MCF 10A (cell line): ENCODE data around the gene GTSE1. TPM values are rescaled to one million over a fixed set of nuclear protein-coding genes. Genes with fewer than 3 reads are reported as not detected.

Experiments used
- BruUV-seq: library from RNA; stranded (reverse); fragments of 400-500 nt; replicated peaks from 2 replicates; lab custom pipeline; 2021; lab: Mats Ljungman, UMichigan
- CTCF ChIA-PET: fragments of 300-600 bp; sonication (Branson Sonifier 250); formaldehyde crosslinking; extraction: SDS; loops from one replicate; lab custom pipeline; 2021; ENCODE audit warnings: antibody characterized with exemption, inconsistent platforms; lab: Yijun Ruan, JAX
- POLR2A ChIA-PET: fragments of 300-600, 350-650 bp; sonication (Branson Sonifier 250); formaldehyde crosslinking; extraction: SDS; loops from one replicate; lab custom pipeline; 2020; ENCODE audit warnings: antibody characterized with exemption, inconsistent platforms; lab: Yijun Ruan, JAX
- DNase-seq: peaks from one replicate; pipeline ENCODE4 v3.0.0-alpha.2; 2018; ENCODE audit not compliant: unreplicated experiment
- H3K27ac Mint-ChIP-seq: one replicate; pipeline ENCODE4 v1.8.0; 2022; ENCODE audit warnings: mild to moderate bottlenecking, low read depth, mixed read lengths; ENCODE audit not compliant: unreplicated experiment
- H3K27me3 Mint-ChIP-seq: one replicate; pipeline ENCODE4 v1.8.0; 2022; ENCODE audit warnings: mixed read lengths; ENCODE audit not compliant: insufficient read depth, unreplicated experiment
- H3K36me3 Mint-ChIP-seq: one replicate; pipeline ENCODE4 v1.8.0; 2022; ENCODE audit warnings: mild to moderate bottlenecking, moderate library complexity, mixed read lengths; ENCODE audit not compliant: insufficient read depth, unreplicated experiment
- H3K4me1 Mint-ChIP-seq: one replicate; pipeline ENCODE4 v1.8.0; 2022; ENCODE audit warnings: mixed read lengths; ENCODE audit not compliant: insufficient read depth, unreplicated experiment
- H3K4me3 Mint-ChIP-seq: one replicate; pipeline ENCODE4 v1.8.0; 2022; ENCODE audit warnings: mild to moderate bottlenecking, moderate library complexity, mixed read lengths; ENCODE audit not compliant: unreplicated experiment
- H3K9me3 Mint-ChIP-seq: one replicate; pipeline ENCODE4 v1.8.0; 2022; ENCODE audit warnings: mixed read lengths; ENCODE audit not compliant: unreplicated experiment
- CTCF ChIP-seq: fragments of 200-600 bp; IDR thresholded peaks from one replicate; pipeline ENCODE4 v1.8.0; 2022; ENCODE audit warnings: antibody characterized with exemption, mild to moderate bottlenecking; ENCODE audit not compliant: unreplicated experiment
- intact Hi-C: fragments of 100-400 bp; cut with micrococcal nuclease; formaldehyde crosslinking; loops from 2 replicates; pipeline ENCODE4 v1.14.1; 2022
- total RNA-seq: library from RNA; stranded (reverse); gene quantifications from 2 replicates; pipeline ENCODE4 v1.2.3, GENCODE V29; 2022

The GTSE1 gene
- total RNA-seq, 1 experiment from 2014 or later, result 19.9 TPM

GRCh38 chr22:46359362-46359761 lies 62.7 kb downstream of the GTSE1 start:
- Mint-ChIP-seq H3K36me3 (peaks cover 34% of the 10 kb centered on the region), H3K4me1 (peaks cover 6% of the 10 kb centered on the region), H3K4me3 (no peak overlapping the region), H3K9me3 (no peaks in the 10 kb centered on the region), H3K27ac (no peak overlapping the region), H3K27me3 (no peaks in the 10 kb centered on the region)
- DNase-seq, result no peak
- ChIA-PET CTCF (interaction anchor here (0.7 to 1.0 kb wide), 4 partner anchors 8 to 182 kb away, joined by 3 to 5 read pairs (median 4); no protein-coding TSS in a partner anchor), POLR2A (interaction anchor here (0.8 kb wide), 1 partner anchor 183 kb away, joined by 3 read pairs; no protein-coding TSS in a partner anchor)
- BruUV-seq, result no TSS peak
- intact Hi-C loops, result no loop called here
- no peak for TF ChIP-seq CTCF

GRCh38 chr22:46360097-46360496 lies 63.4 kb downstream of the GTSE1 start:
- Mint-ChIP-seq H3K9me3 (no peaks in the 10 kb centered on the region), H3K27me3 (no peaks in the 10 kb centered on the region), H3K4me3 (no peak overlapping the region), H3K4me1 (peaks cover 6% of the 10 kb centered on the region), H3K27ac (no peak overlapping the region), H3K36me3 (peaks cover 32% of the 10 kb centered on the region)
- TF ChIP-seq CTCF, result no peak
- intact Hi-C loops, result no loop called here
- POLR2A ChIA-PET, result no interaction called here
- no TSS peak for BruUV-seq
- no peak for DNase-seq
- CTCF ChIA-PET, result interaction anchor here (0.8 kb wide), 1 partner anchor 182 kb away, joined by 4 read pairs; no protein-coding TSS in a partner anchor

- no peak for DNase-seq
- BruUV-seq, result no TSS peak
- CTCF ChIA-PET, result interaction anchor here (0.5 kb wide), 1 partner anchor 446 kb away, joined by 3 read pairs; no protein-coding TSS in a partner anchor
- no peaks in the 10 kb centered on the region for H3K9me3 Mint-ChIP-seq
- POLR2A ChIA-PET, result no interaction called here
- H3K27me3 Mint-ChIP-seq, result no peaks in the 10 kb centered on the region
- no peak for TF ChIP-seq CTCF
- intact Hi-C loops, result no loop called here
- H3K36me3 Mint-ChIP-seq, result peaks cover 29% of the 10 kb centered on the region
- no peak overlapping the region for H3K4me3 Mint-ChIP-seq
- H3K27ac Mint-ChIP-seq, result no peak overlapping the region
- H3K4me1 Mint-ChIP-seq, result no peaks in the 10 kb centered on the region
Measured at GRCh38 chr22:46360891-46361290, 64.2 kb downstream of the GTSE1 start.

GRCh38 chr22:46361826-46362202 lies 65.1 kb downstream of the GTSE1 start:
- intact Hi-C loops, result no loop called here
- Mint-ChIP-seq H3K27me3 (no peaks in the 10 kb centered on the region), H3K9me3 (no peaks in the 10 kb centered on the region), H3K4me3 (no peak overlapping the region), H3K27ac (no peak overlapping the region), H3K4me1 (no peaks in the 10 kb centered on the region), H3K36me3 (peaks cover 29% of the 10 kb centered on the region)
- no peak for DNase-seq
- TF ChIP-seq CTCF, result no peak
- BruUV-seq, result no TSS peak
- POLR2A ChIA-PET, result no interaction called here
- CTCF ChIA-PET, result interaction anchor here (1.0 kb wide), 1 partner anchor 181 kb away, joined by 4 read pairs; no protein-coding TSS in a partner anchor
